HuH-7 (cell line): Measurements from ENCODE around the gene KIF16B.

ENCODE experiments used
- DNase-seq: peaks from one replicate; pipeline ENCODE4 v3.0.0; 2011; ENCODE audit warnings: low spot score

Gene KIF16B

GRCh38 chr20:16351415-16351814 is 221.8 kb downstream of the KIF16B start:
- no peak for DNase-seq

DNA sequence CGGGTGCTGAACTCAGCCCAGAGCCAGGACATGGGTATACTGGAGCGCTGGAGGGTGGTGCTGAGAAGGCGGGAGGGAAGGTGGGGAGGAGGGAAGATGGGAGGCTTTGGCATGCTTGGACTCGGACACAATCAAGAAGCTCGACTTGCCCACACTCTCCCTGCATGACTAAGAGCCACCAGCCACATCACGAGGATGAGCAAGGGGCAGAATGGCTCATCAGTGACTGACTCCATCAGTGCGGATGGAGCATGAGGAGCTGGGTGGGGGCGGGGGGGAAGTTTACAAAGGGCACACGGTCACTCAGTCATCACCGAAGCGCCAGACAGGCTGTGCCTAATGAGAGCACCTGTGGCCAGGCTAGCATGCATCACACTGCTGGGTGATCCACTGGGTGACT is 222.8 kb downstream of the KIF16B start:
- no peak for DNase-seq

DNA sequence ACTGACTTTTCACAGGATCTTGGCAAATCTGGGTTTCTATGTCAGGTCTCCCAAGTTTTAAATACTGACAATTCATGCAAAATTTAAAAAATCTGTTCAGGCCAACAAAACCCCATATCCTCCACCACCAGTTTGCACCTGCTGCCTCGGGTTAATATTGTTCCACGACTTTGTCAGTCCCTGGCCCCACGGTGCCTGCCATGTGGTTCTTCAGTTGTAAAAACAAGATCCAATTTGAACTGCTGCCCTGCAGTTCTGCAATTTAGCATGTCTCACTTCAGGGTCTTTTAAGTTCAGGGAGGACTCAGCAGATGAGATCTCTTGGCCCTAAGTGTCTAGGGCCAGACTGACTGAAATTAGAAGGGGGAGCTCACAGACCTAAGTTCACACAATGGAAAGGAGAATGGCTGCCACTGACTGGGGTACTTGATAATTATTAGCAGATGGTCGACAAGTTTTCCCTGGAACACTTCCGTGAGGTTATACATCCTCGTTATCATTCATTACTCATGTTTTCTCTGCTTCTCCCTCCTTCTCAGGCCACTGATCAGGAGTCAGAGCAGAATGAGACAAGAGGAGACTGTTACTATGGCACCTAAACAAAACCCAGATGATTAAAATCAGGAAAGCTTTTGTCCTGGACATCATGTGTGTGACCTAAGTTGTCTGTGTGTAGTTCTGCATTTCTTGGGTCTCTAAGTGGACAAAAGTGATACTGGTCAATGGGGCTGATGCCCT is 223.6 kb downstream of the KIF16B start:
- DNase-seq: no peak

- DNase-seq: no peak
These were observed 226.3 kb downstream of the KIF16B start for GRCh38 chr20:16346956-16347355.

- DNase-seq: no peak
These were observed 235.5 kb downstream of the KIF16B start for GRCh38 chr20:16337707-16338106.

GRCh38 chr20:16327606-16328005 is 245.6 kb downstream of the KIF16B start:
- DNase-seq: no peak

- no peak for DNase-seq
These were observed 252.0 kb downstream of the KIF16B start for GRCh38 chr20:16321291-16321690.

GRCh38 chr20:16317445-16318362 is 255.5 kb downstream of the KIF16B start:
- DNase-seq: no peak

GRCh38 chr20:16316513-16316912 is 256.7 kb downstream of the KIF16B start:
- DNase-seq: no peak

GRCh38 chr20:16314748-16315159 is 258.5 kb downstream of the KIF16B start:
- DNase-seq: no peak

DNA sequence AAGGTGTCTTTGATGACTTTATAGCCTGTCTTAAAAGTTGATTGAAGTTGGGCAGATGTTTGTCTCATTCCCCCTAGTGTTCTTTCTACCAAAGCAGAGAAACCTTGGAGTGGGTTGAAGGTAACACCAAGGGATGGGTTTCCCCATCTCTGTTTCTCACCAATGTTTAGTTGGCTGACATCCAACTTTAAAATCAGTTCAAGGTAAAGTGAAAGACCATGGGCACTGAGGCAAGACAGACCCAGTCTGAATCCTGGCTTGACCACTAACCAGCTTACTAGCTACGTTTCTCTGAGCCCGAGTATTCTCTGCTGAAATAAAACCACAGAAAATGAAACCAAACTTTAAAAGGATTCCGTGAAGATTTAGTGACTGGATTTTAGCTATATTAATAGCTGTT is 258.9 kb downstream of the KIF16B start:
- DNase-seq: no peak

DNA sequence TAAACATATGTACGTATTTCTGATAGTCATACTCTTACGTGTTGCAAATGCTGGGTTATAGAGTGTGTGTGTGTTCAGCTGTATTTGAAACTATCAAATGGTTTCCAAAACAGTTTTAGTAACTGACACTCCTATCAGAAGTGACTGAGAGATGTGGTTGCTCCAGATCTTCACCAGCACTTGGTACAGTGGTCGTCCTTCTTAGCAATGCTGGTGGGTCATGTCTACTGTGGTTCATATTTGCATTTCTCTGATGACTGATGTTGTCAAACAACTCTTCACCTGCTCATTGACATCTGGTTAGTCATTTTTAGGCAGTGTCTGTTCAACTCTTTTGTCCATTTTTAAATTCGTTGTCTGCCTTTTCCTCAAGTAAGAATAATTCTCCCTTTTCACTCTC is 259.3 kb downstream of the KIF16B start:
- no peak for DNase-seq

DNA sequence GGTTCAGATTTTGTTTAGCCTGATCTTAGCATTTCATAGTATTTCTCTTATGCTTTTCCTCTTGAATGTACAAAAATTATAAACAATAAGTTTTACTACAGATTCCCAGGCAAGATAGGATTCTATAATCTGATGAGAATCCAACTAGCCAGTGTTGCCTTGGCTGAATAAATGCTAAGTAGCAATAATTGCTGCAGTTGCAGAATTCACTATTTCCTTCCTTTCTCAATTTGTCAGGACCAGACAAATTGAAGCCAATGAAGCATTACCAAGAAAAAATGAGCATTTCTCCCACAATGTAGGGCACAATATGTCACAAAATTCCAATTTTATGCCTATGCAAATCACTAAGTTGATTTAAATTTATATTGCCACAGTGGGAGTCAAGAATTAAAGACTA is 260.2 kb downstream of the KIF16B start:
- DNase-seq: no peak

DNA sequence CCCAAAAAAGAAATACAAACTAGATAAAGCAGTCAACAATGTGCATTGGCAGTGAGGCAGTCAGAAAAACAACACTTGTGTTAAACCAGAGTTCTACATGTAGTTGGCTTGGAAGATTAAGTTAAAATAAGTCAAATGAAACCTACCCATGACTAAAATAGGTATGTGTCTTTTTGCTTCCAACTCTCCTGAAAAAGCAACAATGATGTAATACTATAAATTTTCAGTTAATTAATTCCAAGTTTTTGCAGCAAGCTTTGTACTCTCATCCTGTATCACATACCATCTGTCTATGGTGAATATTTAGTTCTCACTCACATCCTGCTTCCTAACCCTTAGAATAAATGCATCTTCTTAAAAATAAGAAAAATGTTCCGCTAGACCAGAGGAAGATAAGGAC is 261.5 kb downstream of the KIF16B start:
- DNase-seq: no peak

DNA sequence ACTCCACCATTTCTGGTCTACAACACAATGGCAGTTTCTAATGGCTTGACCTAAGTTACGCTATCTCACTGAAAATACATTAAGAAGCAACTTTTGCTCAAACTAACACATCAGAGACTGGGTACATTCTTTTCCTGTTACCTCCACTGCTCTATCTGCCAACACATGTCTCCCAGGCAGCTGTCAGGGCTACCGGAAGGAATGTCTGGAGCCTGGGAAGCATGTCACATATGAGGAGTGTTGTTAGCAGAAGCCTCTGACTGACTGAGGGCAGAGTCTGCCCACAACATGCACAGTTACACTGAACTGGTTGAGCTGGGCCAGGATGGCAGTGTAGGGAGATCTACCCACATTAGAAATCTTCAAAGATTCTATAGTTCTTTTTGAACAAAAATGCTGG is 264.5 kb downstream of the KIF16B start:
- no peak for DNase-seq

DNA sequence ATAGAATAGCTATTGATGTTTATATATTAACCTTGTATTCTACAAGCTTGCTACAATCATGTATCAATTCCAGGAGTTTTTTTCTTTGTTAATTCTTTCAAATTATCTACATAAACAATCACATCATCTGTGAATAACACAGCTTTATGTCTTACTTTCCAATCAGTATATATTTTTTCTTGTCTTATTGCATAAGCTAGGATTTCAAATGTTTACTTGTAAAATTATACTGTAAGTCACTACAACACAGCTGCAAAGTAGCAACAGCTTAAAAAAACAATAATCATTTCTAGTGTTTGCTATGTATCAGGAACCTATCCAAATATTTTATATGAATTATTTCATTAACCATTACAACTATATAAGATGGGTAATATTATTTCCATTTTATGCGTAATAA is 270.4 kb downstream of the KIF16B start:
- DNase-seq: no peak

DNA sequence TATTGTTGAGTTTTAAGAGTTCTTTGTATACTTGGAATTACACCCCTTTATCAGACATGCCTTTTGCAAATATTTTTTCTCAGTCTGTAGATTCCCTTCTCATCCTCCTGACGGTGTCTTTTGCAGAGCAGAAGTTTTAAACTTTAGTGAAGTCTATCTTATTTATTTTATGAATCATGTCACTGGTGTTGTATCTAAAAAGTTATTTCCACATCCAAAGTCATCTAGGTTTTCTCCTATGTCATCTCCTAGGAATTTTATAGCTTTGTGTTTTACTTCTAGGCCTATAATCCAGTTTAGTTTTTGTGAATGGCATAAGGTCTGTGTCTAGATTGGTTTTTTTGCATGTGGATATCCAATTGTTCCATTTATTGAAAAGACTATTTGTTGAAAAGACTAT is 271.3 kb downstream of the KIF16B start:
- no peak for DNase-seq

DNA sequence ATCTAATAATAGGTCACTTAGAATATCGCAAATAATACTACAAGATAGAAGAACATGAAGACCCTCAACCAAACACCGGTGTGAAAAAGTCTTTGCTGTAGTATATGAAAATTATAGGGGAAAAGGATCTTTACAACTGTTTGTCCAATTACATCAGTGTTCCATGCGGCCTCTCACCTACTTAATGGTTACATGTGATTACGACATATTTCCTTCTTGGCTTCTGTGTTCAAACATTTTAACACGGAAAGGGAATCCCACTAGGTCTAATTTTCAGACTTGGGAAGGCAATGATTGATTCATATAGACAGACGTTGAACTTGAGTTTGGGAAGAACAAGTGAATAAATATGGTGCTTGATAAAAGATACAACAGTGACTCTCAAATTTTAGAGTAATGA is 273.4 kb downstream of the KIF16B start:
- no peak for DNase-seq

DNA sequence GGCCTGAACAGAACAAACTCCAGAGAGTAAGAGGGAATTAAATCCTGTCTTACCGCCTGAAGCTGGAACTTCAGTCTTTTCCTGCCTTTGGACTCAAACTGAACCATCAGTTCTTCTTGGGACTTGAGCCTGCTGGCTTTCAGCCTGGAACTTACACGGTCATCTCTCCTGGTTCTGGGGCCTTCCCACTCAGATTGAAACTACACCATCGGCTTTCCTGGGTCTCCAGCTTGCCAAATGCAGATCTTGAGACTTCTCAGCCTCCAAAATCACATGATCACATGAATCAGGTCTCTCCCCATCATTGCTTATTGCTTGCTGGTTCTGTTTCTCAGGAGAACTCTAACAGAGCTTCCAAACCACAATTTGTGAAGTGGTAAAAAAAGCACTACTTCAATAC is 276.3 kb downstream of the KIF16B start:
- DNase-seq: no peak

DNA sequence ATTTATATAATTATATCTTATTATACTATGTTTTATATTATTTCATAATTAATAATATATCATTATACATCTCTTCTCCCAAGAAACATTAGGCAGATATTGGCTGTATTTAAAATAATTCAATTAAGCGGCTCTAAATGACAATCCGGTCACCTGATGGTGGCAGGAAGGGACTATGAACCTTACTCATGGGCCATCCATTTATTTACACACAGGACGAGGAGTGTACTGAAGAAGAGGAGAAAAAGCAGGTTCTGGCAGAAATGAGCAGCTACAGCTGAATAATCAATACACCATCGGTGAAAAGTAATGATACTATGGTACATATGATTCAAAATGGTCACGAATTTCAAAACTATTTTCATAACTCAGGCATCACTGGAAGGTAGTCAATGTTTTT is 277.7 kb downstream of the KIF16B start:
- no peak for DNase-seq

DNA sequence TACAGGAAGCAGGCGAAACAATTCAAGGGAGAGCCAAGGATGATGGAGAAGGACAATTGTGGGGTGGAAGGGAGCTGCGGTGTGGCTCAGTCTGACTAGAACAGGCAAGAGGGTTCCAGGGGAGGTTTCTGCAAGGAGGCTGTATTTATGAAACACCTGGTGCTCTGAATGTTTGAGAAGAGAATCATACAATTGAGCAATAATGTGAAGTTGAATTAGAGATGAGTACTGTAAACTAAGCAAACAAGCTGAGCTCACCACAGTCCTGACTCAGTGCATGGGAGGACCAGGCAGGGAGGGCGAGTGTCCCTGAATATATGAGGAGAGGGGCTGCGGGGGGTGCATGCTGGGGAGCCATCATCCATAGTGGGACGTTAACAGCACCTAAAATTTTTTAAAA is 279.7 kb downstream of the KIF16B start:
- DNase-seq: no peak

DNA sequence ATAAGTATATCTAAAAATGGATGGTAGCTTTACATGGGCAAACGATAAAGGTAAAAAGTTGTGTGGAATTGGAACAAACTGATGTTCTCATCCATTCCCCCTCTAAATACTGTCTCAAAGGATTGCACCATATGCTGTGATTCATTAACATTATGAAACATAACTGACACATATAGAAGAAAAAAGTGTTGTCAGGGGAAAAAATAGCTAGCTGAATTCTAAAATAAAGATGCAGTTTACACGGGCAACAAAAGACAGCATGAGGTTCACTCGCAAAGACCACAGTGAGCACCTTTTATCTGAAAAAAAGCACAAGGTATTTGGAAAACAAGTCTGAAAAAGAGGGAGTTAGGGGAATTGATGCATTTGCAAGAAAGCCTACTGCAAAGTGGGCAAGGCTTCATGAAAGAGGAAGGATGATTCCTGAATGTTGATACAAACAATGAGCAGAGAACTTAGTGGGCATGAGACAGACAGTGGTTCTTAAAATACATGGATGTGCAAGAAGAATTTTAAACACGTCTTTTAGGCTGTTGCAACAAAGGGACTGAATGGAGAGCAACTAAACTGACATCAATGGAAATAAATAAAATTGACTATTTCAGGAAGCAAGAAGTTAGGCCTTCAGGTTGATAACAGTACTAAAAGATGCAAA is 280.9 kb downstream of the KIF16B start:
- DNase-seq: no peak

- no peak for DNase-seq
These were observed 282.9 kb downstream of the KIF16B start for GRCh38 chr20:16290358-16290757.
